ENCODE data around the gene APEH.

APEH gene

DNA sequence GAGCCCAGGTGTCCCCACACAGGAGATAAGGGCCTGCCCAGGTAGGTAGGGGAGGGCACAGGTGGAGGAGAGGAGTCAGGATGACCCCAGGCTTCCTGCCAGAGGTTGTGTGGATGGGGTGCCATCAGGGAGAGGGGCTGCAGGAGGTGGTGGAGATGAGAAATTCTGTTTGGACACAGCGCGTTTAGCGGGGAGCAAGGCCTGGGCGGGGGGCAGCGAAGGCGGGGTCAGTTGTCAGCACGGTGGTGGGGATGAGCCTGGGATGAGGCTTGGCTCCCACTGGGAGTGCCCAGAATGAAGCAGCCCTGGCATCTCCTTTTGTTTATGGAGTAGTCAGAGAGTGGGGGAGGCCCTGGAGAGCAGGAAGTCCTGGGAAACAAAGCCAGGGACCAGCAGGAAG lies 29.8 kb downstream of the APEH start:
- no peak for DNase-seq
- peaks cover 10% of the 10 kb centered on the region for H3K4me1 Mint-ChIP-seq
- H3K9me3 Mint-ChIP-seq: no peaks in the 10 kb centered on the region
- no peak overlapping the region for H3K4me3 Mint-ChIP-seq
- peaks cover 4% of the 10 kb centered on the region for H3K36me3 Mint-ChIP-seq (ENCODE audit: low read depth)
- no peaks in the 10 kb centered on the region for H3K27me3 Mint-ChIP-seq (ENCODE audit: low read depth, poor library complexity)
- H3K27ac Mint-ChIP-seq: no peak overlapping the region
- TF ChIP-seq, protein P1, sequence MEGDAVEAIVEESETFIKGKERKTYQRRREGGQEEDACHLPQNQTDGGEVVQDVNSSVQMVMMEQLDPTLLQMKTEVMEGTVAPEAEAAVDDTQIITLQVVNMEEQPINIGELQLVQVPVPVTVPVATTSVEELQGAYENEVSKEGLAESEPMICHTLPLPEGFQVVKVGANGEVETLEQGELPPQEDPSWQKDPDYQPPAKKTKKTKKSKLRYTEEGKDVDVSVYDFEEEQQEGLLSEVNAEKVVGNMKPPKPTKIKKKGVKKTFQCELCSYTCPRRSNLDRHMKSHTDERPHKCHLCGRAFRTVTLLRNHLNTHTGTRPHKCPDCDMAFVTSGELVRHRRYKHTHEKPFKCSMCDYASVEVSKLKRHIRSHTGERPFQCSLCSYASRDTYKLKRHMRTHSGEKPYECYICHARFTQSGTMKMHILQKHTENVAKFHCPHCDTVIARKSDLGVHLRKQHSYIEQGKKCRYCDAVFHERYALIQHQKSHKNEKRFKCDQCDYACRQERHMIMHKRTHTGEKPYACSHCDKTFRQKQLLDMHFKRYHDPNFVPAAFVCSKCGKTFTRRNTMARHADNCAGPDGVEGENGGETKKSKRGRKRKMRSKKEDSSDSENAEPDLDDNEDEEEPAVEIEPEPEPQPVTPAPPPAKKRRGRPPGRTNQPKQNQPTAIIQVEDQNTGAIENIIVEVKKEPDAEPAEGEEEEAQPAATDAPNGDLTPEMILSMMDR (IDR thresholded peaks at IDR 0.05): no peak

DNA sequence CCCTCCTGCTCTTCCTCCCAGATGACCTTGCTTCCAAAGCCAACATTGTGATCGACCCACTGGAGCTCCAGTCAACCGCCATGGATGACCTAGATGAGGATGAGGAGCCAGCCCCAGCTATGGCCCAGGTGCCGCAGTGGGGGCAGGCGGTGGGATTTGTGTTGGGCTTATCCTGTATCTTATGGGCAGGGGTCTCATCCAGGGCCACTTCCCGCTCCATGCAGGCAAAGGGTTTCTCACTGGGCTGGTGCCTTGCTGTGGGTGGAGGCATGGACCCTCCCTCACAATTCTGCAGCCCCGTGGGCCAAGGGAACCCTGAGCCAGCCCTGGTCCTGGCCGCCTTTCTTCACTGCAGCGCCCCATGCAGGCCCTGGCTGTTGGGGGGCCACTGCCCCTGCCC lies 30.5 kb downstream of the APEH start:
- no peaks in the 10 kb centered on the region for H3K9me3 Mint-ChIP-seq

DNA sequence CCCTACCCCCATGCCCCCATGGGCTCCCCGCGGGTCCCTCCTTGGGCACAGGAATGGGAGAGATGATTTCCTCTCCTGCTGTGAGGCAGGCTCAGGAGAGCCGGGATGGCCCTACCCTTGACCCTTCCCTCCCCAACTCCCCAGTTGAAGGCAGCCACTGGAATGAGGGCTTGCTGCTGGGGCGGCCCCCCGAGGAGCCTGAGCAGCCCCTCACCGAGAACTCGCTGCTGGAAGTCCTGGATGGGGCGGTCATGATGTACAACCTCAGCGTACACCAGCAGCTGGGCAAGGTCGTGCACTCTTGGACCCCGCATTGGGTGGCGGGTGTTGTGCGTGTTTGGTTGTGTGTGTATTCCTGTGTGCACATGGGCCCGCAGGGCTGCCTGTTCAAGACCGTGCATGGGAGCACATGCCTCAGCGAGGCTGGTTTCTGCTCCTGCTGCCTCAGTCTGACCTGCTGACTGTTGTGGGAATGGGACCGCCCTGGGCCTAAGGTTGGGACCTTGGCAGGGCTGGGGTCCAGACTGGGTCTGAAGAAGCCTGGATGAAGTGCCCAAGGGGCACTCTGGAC lies 31.3 kb downstream of the APEH start:
- peaks cover 10% of the 10 kb centered on the region for H3K4me1 Mint-ChIP-seq
- no peaks in the 10 kb centered on the region for H3K9me3 Mint-ChIP-seq
- no peak overlapping the region for H3K4me3 Mint-ChIP-seq
- no peak for DNase-seq
- H3K36me3 Mint-ChIP-seq (ENCODE audit: low read depth): peaks cover 4% of the 10 kb centered on the region
- TF ChIP-seq, protein P1 (IDR thresholded peaks at IDR 0.05): no peak
- H3K27ac Mint-ChIP-seq: no peak overlapping the region
- H3K27me3 Mint-ChIP-seq (ENCODE audit: low read depth, poor library complexity): no peaks in the 10 kb centered on the region

More for the DNA sequence above, 30.5 kb downstream of the APEH start:
- Mint-ChIP-seq H3K4me1 (peaks cover 10% of the 10 kb centered on the region), H3K4me3 (no peak overlapping the region), H3K36me3 (ENCODE audit: low read depth) (peaks cover 4% of the 10 kb centered on the region), H3K27ac (no peak overlapping the region), H3K27me3 (ENCODE audit: low read depth, poor library complexity) (no peaks in the 10 kb centered on the region)
- TF ChIP-seq, protein P1 (IDR thresholded peaks at IDR 0.05): no peak
- no peak for DNase-seq

DNA sequence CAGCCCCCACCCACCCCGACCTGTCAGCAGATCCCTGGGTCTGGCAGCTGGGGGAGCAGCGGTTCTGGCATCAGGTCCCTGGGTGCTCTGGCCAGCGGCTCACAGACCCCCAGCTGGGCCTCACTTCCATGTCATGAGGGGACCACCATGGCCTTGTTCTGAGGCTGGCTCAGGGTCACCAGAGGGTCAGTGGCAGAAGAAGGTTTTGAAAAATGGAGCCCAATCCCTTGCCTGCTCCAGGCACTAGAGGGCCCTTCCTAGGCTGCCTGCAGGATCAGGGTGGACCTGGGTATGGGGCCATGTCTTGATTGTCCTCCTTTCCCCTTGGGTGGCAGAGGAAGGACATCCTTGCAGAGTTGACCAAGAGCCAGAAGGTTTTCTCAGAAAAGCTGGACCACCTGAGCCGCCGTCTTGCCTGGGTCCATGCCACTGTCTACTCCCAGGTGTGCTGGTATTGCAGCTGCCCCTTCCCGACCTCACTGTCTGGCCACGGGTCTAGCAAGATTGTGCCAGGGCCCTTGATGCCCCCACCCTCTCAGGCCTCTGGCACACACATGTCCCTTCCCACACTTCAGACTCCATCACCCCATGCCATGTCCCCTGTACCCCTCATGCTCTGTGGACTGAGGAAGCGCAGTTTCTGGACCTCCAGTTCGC lies 32.4 kb downstream of the APEH start:
- H3K27me3 Mint-ChIP-seq (ENCODE audit: low read depth, poor library complexity): no peaks in the 10 kb centered on the region
- no peak for DNase-seq
- peaks cover 17% of the 10 kb centered on the region for H3K4me1 Mint-ChIP-seq
- H3K9me3 Mint-ChIP-seq: no peaks in the 10 kb centered on the region
- TF ChIP-seq, protein P1 (IDR thresholded peaks at IDR 0.05): no peak
- no peak overlapping the region for H3K4me3 Mint-ChIP-seq
- peaks cover 4% of the 10 kb centered on the region for H3K36me3 Mint-ChIP-seq (ENCODE audit: low read depth)
- H3K27ac Mint-ChIP-seq: peak overlapping the region; percentile 45

DNA sequence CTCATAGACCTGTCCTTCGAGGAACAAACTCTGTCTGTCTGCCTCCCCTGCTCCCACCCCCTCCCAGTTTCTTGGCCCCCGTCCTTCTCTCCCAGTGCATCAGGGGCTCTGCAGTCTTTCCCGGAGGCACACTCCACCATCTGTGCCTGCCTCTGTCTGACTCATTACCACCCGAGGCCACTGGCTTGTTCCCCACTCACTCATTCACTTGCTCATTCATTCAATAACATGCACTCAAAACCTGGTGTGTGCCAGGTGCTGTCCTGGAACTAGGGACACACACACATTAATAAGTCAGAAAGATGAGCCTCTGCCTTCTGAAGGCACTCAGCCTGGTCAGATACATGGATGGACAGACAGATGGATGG lies 32.9 kb downstream of the APEH start:
- Mint-ChIP-seq H3K9me3 (no peaks in the 10 kb centered on the region), H3K4me1 (peaks cover 22% of the 10 kb centered on the region), H3K27me3 (ENCODE audit: low read depth, poor library complexity) (peaks cover 3% of the 10 kb centered on the region), H3K27ac (peak overlapping the region; percentile 45), H3K36me3 (ENCODE audit: low read depth) (peaks cover 4% of the 10 kb centered on the region), H3K4me3 (no peak overlapping the region)
- TF ChIP-seq, protein P1 (IDR thresholded peaks at IDR 0.05): no peak
- no peak for DNase-seq

DNA sequence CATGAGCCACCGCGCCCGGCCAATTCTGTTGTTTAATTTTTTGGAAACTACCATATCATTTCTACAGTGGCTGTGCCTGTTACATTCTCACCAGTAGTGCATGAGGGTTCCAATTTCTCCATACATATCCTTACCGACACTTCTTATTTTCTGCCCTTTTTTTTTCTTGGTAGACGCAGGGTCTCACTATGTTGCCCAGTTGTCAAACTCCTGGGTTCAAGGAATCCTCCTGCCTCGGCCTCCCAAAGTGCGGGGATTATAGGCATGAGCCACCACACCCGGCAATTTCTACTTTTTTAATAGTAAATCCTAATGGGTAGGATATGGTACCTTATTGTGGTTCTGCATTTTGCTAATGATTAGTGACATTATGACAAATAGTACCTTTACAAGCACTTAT lies 35.7 kb downstream of the APEH start:
- Mint-ChIP-seq H3K27ac (no peak overlapping the region), H3K27me3 (ENCODE audit: low read depth, poor library complexity) (peaks cover 3% of the 10 kb centered on the region), H3K36me3 (ENCODE audit: low read depth) (peaks cover 4% of the 10 kb centered on the region), H3K9me3 (no peaks in the 10 kb centered on the region), H3K4me1 (peaks cover 24% of the 10 kb centered on the region), H3K4me3 (no peak overlapping the region)
- TF ChIP-seq, protein P1 (IDR thresholded peaks at IDR 0.05): no peak
- DNase-seq: no peak

Measured in nephron progenitor cell (in vitro differentiated cells).